ENCODE data around the gene LAPTM4A.

- TF ChIP-seq, protein P1, sequence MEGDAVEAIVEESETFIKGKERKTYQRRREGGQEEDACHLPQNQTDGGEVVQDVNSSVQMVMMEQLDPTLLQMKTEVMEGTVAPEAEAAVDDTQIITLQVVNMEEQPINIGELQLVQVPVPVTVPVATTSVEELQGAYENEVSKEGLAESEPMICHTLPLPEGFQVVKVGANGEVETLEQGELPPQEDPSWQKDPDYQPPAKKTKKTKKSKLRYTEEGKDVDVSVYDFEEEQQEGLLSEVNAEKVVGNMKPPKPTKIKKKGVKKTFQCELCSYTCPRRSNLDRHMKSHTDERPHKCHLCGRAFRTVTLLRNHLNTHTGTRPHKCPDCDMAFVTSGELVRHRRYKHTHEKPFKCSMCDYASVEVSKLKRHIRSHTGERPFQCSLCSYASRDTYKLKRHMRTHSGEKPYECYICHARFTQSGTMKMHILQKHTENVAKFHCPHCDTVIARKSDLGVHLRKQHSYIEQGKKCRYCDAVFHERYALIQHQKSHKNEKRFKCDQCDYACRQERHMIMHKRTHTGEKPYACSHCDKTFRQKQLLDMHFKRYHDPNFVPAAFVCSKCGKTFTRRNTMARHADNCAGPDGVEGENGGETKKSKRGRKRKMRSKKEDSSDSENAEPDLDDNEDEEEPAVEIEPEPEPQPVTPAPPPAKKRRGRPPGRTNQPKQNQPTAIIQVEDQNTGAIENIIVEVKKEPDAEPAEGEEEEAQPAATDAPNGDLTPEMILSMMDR (IDR thresholded peaks at IDR 0.05; ENCODE audit: low read length): no peak
- TF ChIP-seq EZH2 (IDR thresholded peaks at IDR 0.05; ENCODE audit: borderline replicate concordance, low read length): no peak
These were observed 14.6 kb upstream of the LAPTM4A start for GRCh38 chr2:20065885-20066602.
